ENCODE measurements around the gene TALDO1. TPM values are rescaled to one million over a fixed set of nuclear protein-coding genes. Genes with fewer than 3 reads are reported as not detected.

Gene TALDO1
- total and polyA plus RNA-seq, 7 experiments from 2014 or later, result 61.4 to 272 (median 179) TPM

- Histone ChIP-seq H3K27me3 (ENCODE audit: control insufficient read depth in 2 of 2, insufficient read depth in 2 of 2, low read length in 2 of 2) (no peaks in the 10 kb centered on the region), H3K9me3 (ENCODE audit: control insufficient read depth in 2 of 3, low read length in 3 of 3) (no peaks in the 10 kb centered on the region), H3K4me1 (ENCODE audit: control insufficient read depth in 2 of 2, insufficient read depth in 2 of 2, low read length in 2 of 2) (peaks cover 19 to 37% of the 10 kb centered on the region in 2 donors), H3K36me3 (ENCODE audit: control insufficient read depth in 2 of 3, insufficient read depth in 3 of 3, low read length in 3 of 3) (no peaks in the 10 kb centered on the region), H3K4me3 (ENCODE audit: low read length) (no peak overlapping the region), H3K27ac (ENCODE audit: low read depth, low read length) (no peak overlapping the region)
- no peaks in the 10 kb centered on the region for H3K36me3 Mint-ChIP-seq
- no peak for ATAC-seq
- DNase-seq, result no peak
- ChIA-PET CTCF (interaction anchor here (0.7 to 4.3 kb wide), 8 partner anchors 29 to 177 kb away, joined by 3 to 41 read pairs (median 4); partner anchors contain the start of genes DEAF1 and TMEM80), POLR2A (interaction anchor here (0.7 to 7.7 kb wide), 5 partner anchors 23 to 218 kb away, joined by 3 to 68 read pairs (median 6); partner anchors contain the start of genes HRAS, LMNTD2, RNH1 and TALDO1)
- peak overlapping the region in 1 of 9 donors; percentile 76 for H3K27ac Mint-ChIP-seq
- intact Hi-C loops (cut with micrococcal nuclease), result loop anchor here (5.0 to 10.0 kb wide), 5 partner anchors 72 to 327 kb away; partner anchors contain the start of genes HRAS (in 1 of the 2), LRRC56 (in 1 of the 2), PTDSS2 (in 1 of the 2) and SLC25A22 (in 1 of the 2)
- H3K4me3 Mint-ChIP-seq, result peak overlapping the region in 6 of 10 donors; percentile 44 to 86 (median 68)
- H3K4me1 Mint-ChIP-seq, result peaks cover 6 to 18% (median 12%) of the 10 kb centered on the region in 7 donors
- H3K27me3 Mint-ChIP-seq, result peaks cover 0 to 21% (median 14%) of the 10 kb centered on the region in 5 donors
- H3K9me3 Mint-ChIP-seq, result peaks cover 0 to 2% (median 0%) of the 10 kb centered on the region in 11 donors
These were observed 22.4 kb upstream of the TALDO1 start for GRCh38 chr11:724778-725386.

- intact Hi-C loops (cut with micrococcal nuclease), result loop anchor here (1.0 to 10.0 kb wide), 5 partner anchors 22 to 327 kb away; partner anchors contain the start of genes PTDSS2 (in 1 of the 2), SLC25A22 (in 1 of the 2) and TALDO1 (in 1 of the 2)
- Mint-ChIP-seq H3K36me3 (no peaks in the 10 kb centered on the region), H3K27ac (peak overlapping the region in 3 of 9 donors; percentile 14 to 76 (median 32)), H3K4me1 (peaks cover 6 to 16% (median 12%) of the 10 kb centered on the region in 7 donors), H3K4me3 (peak overlapping the region in 9 of 10 donors; percentile 44 to 86 (median 71)), H3K27me3 (peaks cover 0 to 15% (median 10%) of the 10 kb centered on the region in 5 donors), H3K9me3 (peaks cover 0 to 2% (median 0%) of the 10 kb centered on the region in 11 donors)
- POLR2A ChIA-PET, result interaction anchor here (0.5 to 7.7 kb wide), 11 partner anchors 12 to 191 kb away, joined by 3 to 68 read pairs (median 6); partner anchors contain the start of genes DEAF1, HRAS, LMNTD2 and PNPLA2
- CTCF ChIA-PET, result interaction anchor here (1.1 to 3.6 kb wide), 10 partner anchors 21 to 276 kb away, joined by 3 to 28 read pairs (median 5); partner anchors contain the start of genes DEAF1, PTDSS2, TALDO1 and TMEM80
- DNase-seq, result peak in 1 of 9 donors; percentile 17
- ATAC-seq, result no peak
- no peaks in the 10 kb centered on the region for H3K27me3 ChIP-seq (ENCODE audit: control insufficient read depth in 2 of 2, insufficient read depth in 2 of 2, low read length in 2 of 2)
- no peaks in the 10 kb centered on the region for H3K36me3 ChIP-seq (ENCODE audit: control insufficient read depth in 2 of 3, insufficient read depth in 3 of 3, low read length in 3 of 3)
- H3K27ac ChIP-seq (ENCODE audit: low read depth, low read length), result peak overlapping the region; percentile 18
- H3K4me1 ChIP-seq (ENCODE audit: control insufficient read depth in 2 of 2, insufficient read depth in 2 of 2, low read length in 2 of 2), result peaks cover 19 to 37% of the 10 kb centered on the region in 2 donors
- H3K9me3 ChIP-seq (ENCODE audit: control insufficient read depth in 2 of 3, low read length in 3 of 3), result no peaks in the 10 kb centered on the region
- peak overlapping the region; percentile 13 for H3K4me3 ChIP-seq (ENCODE audit: low read length)
These were observed 21.6 kb upstream of the TALDO1 start for GRCh38 chr11:725624-726202.

GRCh38 chr11:726278-727220, 20.7 kb upstream of the TALDO1 start:
- H3K4me3 ChIP-seq (ENCODE audit: low read length), result peak overlapping the region; percentile 47
- intact Hi-C loops (cut with micrococcal nuclease), result loop anchor here (1.0 to 10.0 kb wide), 5 partner anchors 21 to 326 kb away; partner anchors contain the start of genes PTDSS2 (in 1 of the 2), SLC25A22 (in 1 of the 2) and TALDO1 (in 1 of the 2)
- H3K4me1 Mint-ChIP-seq, result peaks cover 6 to 14% (median 11%) of the 10 kb centered on the region in 7 donors
- H3K4me3 Mint-ChIP-seq, result peak overlapping the region; percentile 48 to 86 (median 72)
- H3K9me3 ChIP-seq (ENCODE audit: control insufficient read depth in 2 of 3, low read length in 3 of 3), result no peaks in the 10 kb centered on the region
- no peaks in the 10 kb centered on the region for H3K27me3 ChIP-seq (ENCODE audit: control insufficient read depth in 2 of 2, insufficient read depth in 2 of 2, low read length in 2 of 2)
- DNase-seq (peak in 6 of 9 donors; percentile 44 to 66 (median 46)), ATAC-seq (peak; percentile 47)
- H3K27me3 Mint-ChIP-seq, result peaks cover 0 to 13% (median 6%) of the 10 kb centered on the region in 5 donors
- peaks cover 15 to 31% of the 10 kb centered on the region in 2 donors for H3K4me1 ChIP-seq (ENCODE audit: control insufficient read depth in 2 of 2, insufficient read depth in 2 of 2, low read length in 2 of 2)
- H3K36me3 ChIP-seq (ENCODE audit: control insufficient read depth in 2 of 3, insufficient read depth in 3 of 3, low read length in 3 of 3), result no peaks in the 10 kb centered on the region
- ChIA-PET CTCF (interaction anchor here (1.1 to 3.6 kb wide), 11 partner anchors 20 to 277 kb away, joined by 3 to 28 read pairs (median 5); partner anchors contain the start of genes DEAF1, PTDSS2, TALDO1 and TMEM80), POLR2A (interaction anchor here (0.5 to 7.7 kb wide), 13 partner anchors 11 to 191 kb away, joined by 3 to 68 read pairs (median 4); partner anchors contain the start of genes DEAF1, GATD1, HRAS and LMNTD2)
- H3K27ac Mint-ChIP-seq, result peak overlapping the region in 5 of 9 donors; percentile 14 to 33 (median 26)
- H3K27ac ChIP-seq (ENCODE audit: low read depth, low read length), result peak overlapping the region; percentile 18
- peaks cover 0 to 2% (median 0%) of the 10 kb centered on the region in 11 donors for H3K9me3 Mint-ChIP-seq
- H3K36me3 Mint-ChIP-seq, result no peaks in the 10 kb centered on the region

DNA sequence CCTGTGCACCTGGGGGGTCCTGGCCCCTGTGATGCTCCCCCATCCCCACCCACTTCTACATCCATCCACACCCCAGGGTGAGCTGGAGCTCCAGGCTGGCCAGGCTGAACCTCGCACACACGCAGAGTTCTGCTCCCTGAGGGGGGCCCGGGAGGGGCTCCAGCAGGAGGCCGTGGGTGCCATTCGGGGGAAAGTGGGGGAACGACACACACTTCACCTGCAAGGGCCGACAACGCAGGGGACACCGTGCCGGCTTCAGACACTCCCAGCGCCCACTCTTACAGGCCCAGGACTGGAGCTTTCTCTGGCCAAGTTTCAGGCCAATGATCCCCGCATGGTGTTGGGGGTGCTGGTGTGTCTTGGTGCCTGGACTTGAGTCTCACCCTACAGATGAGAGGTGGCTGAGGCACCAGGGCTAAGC, 20.0 kb upstream of the TALDO1 start:
- intact Hi-C loops (cut with micrococcal nuclease), result loop anchor here (5.0 to 10.0 kb wide), 3 partner anchors 70 to 325 kb away; partner anchors contain the start of genes PTDSS2 (in 1 of the 2) and SLC25A22 (in 1 of the 2)
- Histone ChIP-seq H3K27me3 (ENCODE audit: control insufficient read depth in 2 of 2, insufficient read depth in 2 of 2, low read length in 2 of 2) (no peaks in the 10 kb centered on the region), H3K27ac (ENCODE audit: low read depth, low read length) (no peak overlapping the region), H3K4me3 (ENCODE audit: low read length) (no peak overlapping the region), H3K36me3 (ENCODE audit: control insufficient read depth in 2 of 3, insufficient read depth in 3 of 3, low read length in 3 of 3) (no peaks in the 10 kb centered on the region), H3K4me1 (ENCODE audit: control insufficient read depth in 2 of 2, insufficient read depth in 2 of 2, low read length in 2 of 2) (peaks cover 11 to 23% of the 10 kb centered on the region in 2 donors), H3K9me3 (ENCODE audit: control insufficient read depth in 2 of 3, low read length in 3 of 3) (no peaks in the 10 kb centered on the region)
- CTCF ChIA-PET, result interaction anchor here (1.1 to 3.6 kb wide), 5 partner anchors 19 to 191 kb away, joined by 3 to 28 read pairs (median 6); partner anchors contain the start of genes DEAF1, TALDO1 and TMEM80
- Mint-ChIP-seq H3K4me3 (peak overlapping the region in 5 of 10 donors; percentile 8 to 86 (median 70)), H3K9me3 (peaks cover 0 to 2% (median 0%) of the 10 kb centered on the region in 11 donors), H3K27ac (no peak overlapping the region), H3K36me3 (no peaks in the 10 kb centered on the region), H3K4me1 (peaks cover 5 to 14% (median 10%) of the 10 kb centered on the region in 7 donors), H3K27me3 (peaks cover 0 to 11% (median 6%) of the 10 kb centered on the region in 5 donors)
- POLR2A ChIA-PET, result interaction anchor here (1.1 to 7.7 kb wide), 6 partner anchors 10 to 171 kb away, joined by 3 to 68 read pairs (median 11); partner anchors contain the start of genes DEAF1, GATD1, LMNTD2 and TALDO1
- no peak for ATAC-seq
- DNase-seq, result no peak

DNA sequence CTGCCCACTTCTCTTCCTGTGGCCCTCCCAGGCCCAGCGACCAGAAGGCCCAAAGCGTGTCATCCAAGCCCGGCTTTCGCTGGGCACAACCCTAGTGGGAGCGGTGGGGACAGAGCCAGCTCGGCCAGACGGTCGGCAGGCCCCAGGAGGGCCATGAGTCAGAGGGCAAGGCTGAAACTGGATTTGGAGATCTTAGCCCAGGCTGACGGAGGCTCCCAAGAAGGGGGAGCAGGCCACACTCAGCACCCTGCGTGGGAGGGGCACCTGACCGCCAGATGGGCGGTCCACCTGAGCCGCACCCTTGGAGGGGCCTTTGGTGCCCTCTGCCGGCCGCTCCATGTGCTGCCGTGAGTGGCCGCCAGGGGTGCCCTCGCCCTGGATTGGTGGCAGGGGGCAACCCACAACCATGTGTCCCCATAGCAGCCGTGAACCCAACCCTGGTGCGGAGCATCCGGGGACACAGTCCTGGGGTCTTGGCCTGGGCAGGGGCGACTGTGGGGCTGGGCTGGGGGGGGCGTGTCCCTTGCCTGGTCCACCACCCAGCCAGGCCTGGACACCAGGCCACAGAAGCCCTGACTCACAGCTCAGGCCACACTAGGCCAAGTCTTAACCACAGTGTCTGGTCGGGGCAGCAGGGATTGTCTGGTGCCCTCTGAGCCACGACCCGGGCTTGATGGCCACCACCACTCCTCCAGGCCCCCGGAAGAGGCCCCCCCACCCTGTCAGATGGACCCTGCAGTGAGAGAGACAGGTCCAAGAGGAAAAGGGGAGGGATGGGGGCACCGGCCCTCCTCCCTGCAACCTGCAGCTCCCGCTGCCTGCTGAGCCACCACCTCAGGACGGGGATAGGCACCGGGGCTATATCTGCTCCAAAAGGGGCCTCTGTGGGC, 19.2 kb upstream of the TALDO1 start:
- H3K27me3 Mint-ChIP-seq, result peaks cover 0 to 8% (median 4%) of the 10 kb centered on the region in 5 donors
- no peak overlapping the region for H3K27ac Mint-ChIP-seq

More for the DNA sequence above, 19.2 kb upstream of the TALDO1 start:
- H3K9me3 Mint-ChIP-seq, result peaks cover 0 to 2% (median 0%) of the 10 kb centered on the region in 11 donors
- no peak overlapping the region for H3K4me3 Mint-ChIP-seq
- Histone ChIP-seq H3K4me1 (ENCODE audit: control insufficient read depth in 2 of 2, insufficient read depth in 2 of 2, low read length in 2 of 2) (peaks cover 11 to 17% of the 10 kb centered on the region in 2 donors), H3K36me3 (ENCODE audit: control insufficient read depth in 2 of 3, insufficient read depth in 3 of 3, low read length in 3 of 3) (no peaks in the 10 kb centered on the region), H3K4me3 (ENCODE audit: low read length) (no peak overlapping the region), H3K9me3 (ENCODE audit: control insufficient read depth in 2 of 3, low read length in 3 of 3) (no peaks in the 10 kb centered on the region), H3K27me3 (ENCODE audit: control insufficient read depth in 2 of 2, insufficient read depth in 2 of 2, low read length in 2 of 2) (no peaks in the 10 kb centered on the region), H3K27ac (ENCODE audit: low read depth, low read length) (no peak overlapping the region)
- ChIA-PET CTCF (interaction anchor here (3.0 to 3.6 kb wide), 2 partner anchors 32 to 172 kb away, joined by 16 to 28 read pairs; partner anchors contain the start of genes DEAF1 and TMEM80), POLR2A (interaction anchor here (0.6 to 7.7 kb wide), 5 partner anchors 9 to 172 kb away, joined by 4 to 68 read pairs (median 13); partner anchors contain the start of genes LMNTD2 and TALDO1)
- H3K36me3 Mint-ChIP-seq, result no peaks in the 10 kb centered on the region
- DNase-seq (peak; percentile 52 to 86 (median 71)), ATAC-seq (peak; percentile 93)
- intact Hi-C loops (cut with micrococcal nuclease), result loop anchor here (1.0 to 10.0 kb wide), 7 partner anchors 19 to 324 kb away; partner anchors contain the start of genes SLC25A22 (in 2 of the 2), PTDSS2 (in 1 of the 2) and TALDO1 (in 1 of the 2)
- peaks cover 4 to 11% (median 8%) of the 10 kb centered on the region in 7 donors for H3K4me1 Mint-ChIP-seq

All from naive thymus-derived CD4-positive, alpha-beta T cell (primary cell).